ENCODE results near the gene IRAK3.

IRAK3 gene

DNA sequence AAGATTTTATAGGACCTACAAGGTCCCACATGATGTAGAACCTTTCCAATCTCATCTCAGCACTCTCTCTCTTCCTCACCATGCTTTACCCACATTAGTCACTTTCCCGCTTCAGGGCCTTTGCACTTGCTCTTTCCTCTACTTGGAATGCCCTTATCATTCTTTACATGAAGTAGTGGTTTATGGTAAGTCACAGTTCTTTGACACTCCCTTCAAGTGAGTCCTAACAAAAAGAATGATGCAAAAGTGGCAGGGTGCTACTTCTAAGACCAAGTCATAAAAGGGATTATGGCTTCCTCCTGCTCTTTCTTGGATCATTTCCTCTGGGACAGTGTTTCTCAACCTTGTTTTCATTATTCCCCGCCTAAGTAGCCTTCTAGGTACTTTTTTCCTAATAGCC, 32.4 kb upstream of the IRAK3 start:
- no peak overlapping the region for H3K27ac ChIP-seq (ENCODE audit: low read length)
- H3K4me1 ChIP-seq (ENCODE audit: control insufficient read depth in 1 of 2, insufficient read depth in 2 of 2, low read length in 2 of 2) = peaks cover 0 to 18% of the 10 kb centered on the region in 2 donors

DNA sequence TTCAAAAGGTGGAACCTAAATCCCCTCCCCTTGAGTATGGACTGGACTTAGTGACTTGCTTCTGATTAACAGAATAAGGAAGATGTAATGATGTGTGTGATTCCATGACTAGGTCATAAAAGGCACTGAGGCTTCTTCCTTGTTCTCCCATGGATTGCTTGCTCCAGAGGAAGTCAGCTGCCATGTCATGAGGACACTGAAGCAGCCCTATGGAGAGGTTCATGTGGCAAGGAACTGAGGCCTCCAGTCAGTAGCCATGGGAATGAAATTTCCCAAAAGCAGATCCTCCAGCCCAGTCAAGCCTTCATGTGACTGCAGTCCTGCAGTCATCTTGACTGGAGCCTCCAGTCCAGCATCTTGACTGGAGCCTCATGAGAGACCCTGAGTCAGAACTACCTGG, 29.9 kb upstream of the IRAK3 start:
- no peaks in the 10 kb centered on the region for H3K27me3 ChIP-seq (ENCODE audit: low read depth, low read length)
- no peak overlapping the region for H3K4me3 ChIP-seq (ENCODE audit: low read depth in 1 of 2, low read length in 2 of 2)
- peaks cover 16 to 20% of the 10 kb centered on the region in 2 donors for H3K36me3 ChIP-seq (ENCODE audit: control insufficient read depth in 1 of 2, insufficient read depth in 2 of 2, low read length in 2 of 2)
- H3K27ac ChIP-seq (ENCODE audit: low read length) = no peak overlapping the region
- H3K4me1 ChIP-seq (ENCODE audit: control insufficient read depth in 1 of 2, insufficient read depth in 2 of 2, low read length in 2 of 2) = peaks cover 0 to 13% of the 10 kb centered on the region in 2 donors
- no peaks in the 10 kb centered on the region for H3K9me3 ChIP-seq (ENCODE audit: control insufficient read depth in 1 of 2, low read length in 2 of 2)

More for the DNA sequence above, 32.4 kb upstream of the IRAK3 start:
- Histone ChIP-seq H3K9me3 (ENCODE audit: control insufficient read depth in 1 of 2, low read length in 2 of 2) (no peaks in the 10 kb centered on the region), H3K36me3 (ENCODE audit: control insufficient read depth in 1 of 2, insufficient read depth in 2 of 2, low read length in 2 of 2) (peaks cover 16 to 20% of the 10 kb centered on the region in 2 donors), H3K27me3 (ENCODE audit: low read depth, low read length) (no peaks in the 10 kb centered on the region), H3K4me3 (ENCODE audit: low read depth in 1 of 2, low read length in 2 of 2) (no peak overlapping the region)

DNA sequence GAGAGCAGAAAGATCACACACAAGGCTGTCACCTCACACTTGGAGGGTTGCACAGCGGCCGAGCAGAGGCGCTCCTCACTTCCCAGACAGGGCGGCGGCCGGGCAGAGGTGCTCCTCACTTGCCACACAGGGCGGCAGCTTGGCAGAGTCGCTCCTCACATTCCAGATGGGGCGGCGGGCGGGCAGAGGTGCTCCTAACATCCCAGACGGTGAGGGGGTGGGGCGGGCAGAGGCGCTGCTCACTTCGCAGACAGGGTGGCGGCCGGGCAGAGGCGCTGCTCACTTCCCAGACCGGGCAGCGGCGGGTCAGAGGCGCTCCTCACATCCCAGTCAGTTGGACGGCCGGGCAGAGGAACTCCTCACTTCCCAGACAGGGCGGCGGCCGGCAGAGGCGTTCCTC, 28.3 kb upstream of the IRAK3 start:
- Histone ChIP-seq H3K4me3 (ENCODE audit: low read depth in 1 of 2, low read length in 2 of 2) (no peak overlapping the region), H3K36me3 (ENCODE audit: control insufficient read depth in 1 of 2, insufficient read depth in 2 of 2, low read length in 2 of 2) (peaks cover 16 to 20% of the 10 kb centered on the region in 2 donors), H3K27me3 (ENCODE audit: low read depth, low read length) (no peaks in the 10 kb centered on the region), H3K4me1 (ENCODE audit: control insufficient read depth in 1 of 2, insufficient read depth in 2 of 2, low read length in 2 of 2) (peaks cover 0 to 8% of the 10 kb centered on the region in 2 donors), H3K9me3 (ENCODE audit: control insufficient read depth in 1 of 2, low read length in 2 of 2) (no peaks in the 10 kb centered on the region), H3K27ac (ENCODE audit: low read length) (no peak overlapping the region)

DNA sequence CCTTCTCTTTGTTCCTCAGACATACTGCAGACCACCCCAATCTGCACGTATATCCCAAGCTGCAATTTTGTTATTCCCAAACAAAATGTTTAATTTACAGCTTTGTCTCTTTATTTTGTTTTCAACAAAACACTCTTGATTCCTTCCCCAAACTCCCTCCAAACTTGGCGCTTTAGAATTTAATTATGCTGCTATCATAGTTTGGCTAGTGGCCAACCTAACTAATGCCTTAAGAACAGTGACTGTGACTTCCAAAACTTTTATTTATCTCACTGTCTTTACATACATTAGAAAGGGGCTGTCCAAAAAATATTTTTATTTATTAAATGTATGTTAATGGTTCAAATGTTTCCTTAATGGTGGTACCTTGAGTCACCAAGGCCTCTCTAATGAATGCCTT, 26.3 kb upstream of the IRAK3 start:
- Histone ChIP-seq H3K9me3 (ENCODE audit: control insufficient read depth in 1 of 2, low read length in 2 of 2) (no peaks in the 10 kb centered on the region), H3K27ac (ENCODE audit: low read length) (no peak overlapping the region), H3K36me3 (ENCODE audit: control insufficient read depth in 1 of 2, insufficient read depth in 2 of 2, low read length in 2 of 2) (peaks cover 16 to 20% of the 10 kb centered on the region in 2 donors), H3K4me3 (ENCODE audit: low read depth in 1 of 2, low read length in 2 of 2) (no peak overlapping the region), H3K4me1 (ENCODE audit: control insufficient read depth in 1 of 2, insufficient read depth in 2 of 2, low read length in 2 of 2) (peaks cover 0 to 12% of the 10 kb centered on the region in 2 donors), H3K27me3 (ENCODE audit: low read depth, low read length) (no peaks in the 10 kb centered on the region)

DNA sequence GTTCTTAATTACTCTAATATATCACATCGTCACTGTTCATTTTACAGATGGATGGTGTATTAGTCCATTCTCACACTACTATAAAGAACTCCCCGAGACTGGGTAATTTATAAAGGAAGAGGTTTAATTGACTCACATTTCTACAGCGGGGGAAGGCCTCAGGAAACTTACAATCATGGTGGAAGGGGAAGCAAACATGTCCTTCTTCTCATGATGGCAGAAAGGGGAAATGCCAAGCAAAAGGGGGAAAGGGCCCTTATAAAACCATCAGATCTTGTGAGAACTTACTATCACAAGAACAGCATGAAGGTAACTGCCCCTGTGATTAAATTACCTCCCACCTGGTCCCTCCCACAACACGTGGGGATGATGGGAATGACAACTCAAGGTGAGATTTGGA, 25.7 kb upstream of the IRAK3 start:
- no peak overlapping the region for H3K4me3 ChIP-seq (ENCODE audit: low read depth in 1 of 2, low read length in 2 of 2)
- no peaks in the 10 kb centered on the region for H3K27me3 ChIP-seq (ENCODE audit: low read depth, low read length)
- H3K4me1 ChIP-seq (ENCODE audit: control insufficient read depth in 1 of 2, insufficient read depth in 2 of 2, low read length in 2 of 2) = peaks cover 0 to 18% of the 10 kb centered on the region in 2 donors
- H3K9me3 ChIP-seq (ENCODE audit: control insufficient read depth in 1 of 2, low read length in 2 of 2) = no peaks in the 10 kb centered on the region
- no peak overlapping the region for H3K27ac ChIP-seq (ENCODE audit: low read length)
- H3K36me3 ChIP-seq (ENCODE audit: control insufficient read depth in 1 of 2, insufficient read depth in 2 of 2, low read length in 2 of 2) = peaks cover 16 to 20% of the 10 kb centered on the region in 2 donors

DNA sequence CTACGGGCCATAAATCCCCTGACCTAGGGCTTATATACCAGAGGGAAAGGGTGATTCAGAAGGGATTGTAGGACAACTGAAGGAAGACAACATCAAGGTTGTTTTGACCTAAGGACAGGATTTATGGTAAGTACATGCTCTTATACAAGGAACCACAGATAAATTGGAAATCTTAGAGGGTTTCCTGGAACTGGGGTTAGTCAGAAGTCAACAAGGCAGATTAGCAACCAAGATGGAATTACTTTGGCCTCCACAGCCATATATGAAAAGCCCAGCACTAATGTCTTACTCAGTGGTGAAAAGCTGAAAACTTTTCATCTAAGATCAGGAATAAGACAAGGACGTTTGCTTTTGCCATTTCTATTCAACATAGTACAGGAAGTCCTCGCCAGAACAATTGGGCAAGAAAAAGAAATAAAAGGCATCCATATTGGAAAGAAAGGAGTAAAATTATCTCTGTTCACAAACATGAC, 24.6 kb upstream of the IRAK3 start:
- Histone ChIP-seq H3K36me3 (ENCODE audit: control insufficient read depth in 1 of 2, insufficient read depth in 2 of 2, low read length in 2 of 2) (peaks cover 9 to 16% of the 10 kb centered on the region in 2 donors), H3K4me3 (ENCODE audit: low read depth in 1 of 2, low read length in 2 of 2) (no peak overlapping the region), H3K4me1 (ENCODE audit: control insufficient read depth in 1 of 2, insufficient read depth in 2 of 2, low read length in 2 of 2) (peaks cover 0 to 22% of the 10 kb centered on the region in 2 donors), H3K27ac (ENCODE audit: low read length) (no peak overlapping the region), H3K9me3 (ENCODE audit: control insufficient read depth in 1 of 2, low read length in 2 of 2) (no peaks in the 10 kb centered on the region), H3K27me3 (ENCODE audit: low read depth, low read length) (no peaks in the 10 kb centered on the region)

DNA sequence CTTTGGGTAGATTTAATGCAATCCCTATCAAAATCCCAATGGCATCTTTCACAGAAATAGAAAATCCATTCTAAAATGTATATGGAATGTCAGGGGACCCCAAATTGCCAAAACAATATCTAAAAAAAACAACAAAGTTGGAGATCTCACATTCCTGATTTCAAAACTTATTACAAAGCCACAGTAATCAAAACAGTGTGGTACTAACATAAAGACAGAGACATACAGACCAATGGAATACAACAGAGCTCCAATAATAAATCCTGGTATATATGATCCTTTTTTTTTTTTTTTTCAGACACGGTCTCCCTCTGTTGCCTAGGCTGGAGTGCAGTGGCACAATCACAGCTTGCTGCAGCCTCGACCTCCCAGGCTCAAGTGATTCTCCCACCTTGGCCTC, 23.9 kb upstream of the IRAK3 start:
- H3K4me1 ChIP-seq (ENCODE audit: control insufficient read depth in 1 of 2, insufficient read depth in 2 of 2, low read length in 2 of 2) = peaks cover 0 to 22% of the 10 kb centered on the region in 2 donors
- no peaks in the 10 kb centered on the region for H3K27me3 ChIP-seq (ENCODE audit: low read depth, low read length)

DNA sequence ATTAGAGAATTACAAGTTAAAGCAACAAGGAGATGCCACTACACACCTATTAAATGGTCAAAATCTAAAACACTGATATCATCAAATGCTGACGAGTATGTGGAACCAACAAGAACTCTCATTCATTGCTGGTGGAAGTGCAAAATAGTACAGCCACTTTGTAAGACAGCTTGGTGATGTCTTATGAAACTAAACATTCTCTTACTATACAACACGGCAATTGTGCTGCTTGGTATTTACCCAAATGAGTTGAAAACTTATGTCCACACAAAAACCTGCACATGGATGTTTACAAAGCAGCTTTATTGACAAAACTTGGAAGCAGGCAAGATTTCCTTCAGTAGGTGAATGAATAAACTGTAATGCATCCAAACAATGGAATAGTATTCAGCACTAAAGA, 22.5 kb upstream of the IRAK3 start:
- peaks cover 0 to 8% of the 10 kb centered on the region in 2 donors for H3K36me3 ChIP-seq (ENCODE audit: control insufficient read depth in 1 of 2, insufficient read depth in 2 of 2, low read length in 2 of 2)
- no peak overlapping the region for H3K4me3 ChIP-seq (ENCODE audit: low read depth in 1 of 2, low read length in 2 of 2)
- H3K27ac ChIP-seq (ENCODE audit: low read length) = no peak overlapping the region
- H3K9me3 ChIP-seq (ENCODE audit: control insufficient read depth in 1 of 2, low read length in 2 of 2) = no peaks in the 10 kb centered on the region
- peaks cover 0 to 22% of the 10 kb centered on the region in 2 donors for H3K4me1 ChIP-seq (ENCODE audit: control insufficient read depth in 1 of 2, insufficient read depth in 2 of 2, low read length in 2 of 2)
- H3K27me3 ChIP-seq (ENCODE audit: low read depth, low read length) = no peaks in the 10 kb centered on the region

More for the DNA sequence above, 23.9 kb upstream of the IRAK3 start:
- H3K4me3 ChIP-seq (ENCODE audit: low read depth in 1 of 2, low read length in 2 of 2) = no peak overlapping the region
- no peak overlapping the region for H3K27ac ChIP-seq (ENCODE audit: low read length)
- H3K36me3 ChIP-seq (ENCODE audit: control insufficient read depth in 1 of 2, insufficient read depth in 2 of 2, low read length in 2 of 2) = peaks cover 1 to 14% of the 10 kb centered on the region in 2 donors
- H3K9me3 ChIP-seq (ENCODE audit: control insufficient read depth in 1 of 2, low read length in 2 of 2) = no peaks in the 10 kb centered on the region

DNA sequence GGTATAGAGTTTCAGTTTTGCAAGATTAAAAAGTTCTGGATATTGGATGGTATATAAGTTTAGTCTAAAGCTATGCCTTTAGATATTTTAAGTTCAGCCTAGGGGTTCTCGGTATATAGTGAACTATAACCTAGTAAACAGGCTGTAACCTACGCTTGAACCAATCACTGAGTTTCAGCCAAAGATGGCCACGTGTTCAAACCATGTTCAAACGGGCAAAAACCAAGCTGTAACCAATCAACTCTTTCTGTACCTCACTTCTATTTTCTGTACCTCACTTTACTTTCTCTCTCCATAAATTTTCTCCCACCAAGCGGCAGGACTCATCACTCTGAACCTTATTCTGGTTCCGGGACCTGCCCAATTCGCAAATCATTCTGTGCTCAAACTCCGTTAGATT, 20.6 kb upstream of the IRAK3 start:
- Histone ChIP-seq H3K27ac (ENCODE audit: low read length) (peak overlapping the region; percentile 99), H3K4me1 (ENCODE audit: control insufficient read depth in 1 of 2, insufficient read depth in 2 of 2, low read length in 2 of 2) (peaks cover 0 to 14% of the 10 kb centered on the region in 2 donors), H3K4me3 (ENCODE audit: low read depth in 1 of 2, low read length in 2 of 2) (peak overlapping the region; percentile 78 to 80), H3K27me3 (ENCODE audit: low read depth, low read length) (no peaks in the 10 kb centered on the region), H3K36me3 (ENCODE audit: control insufficient read depth in 1 of 2, insufficient read depth in 2 of 2, low read length in 2 of 2) (peaks cover 0 to 8% of the 10 kb centered on the region in 2 donors), H3K9me3 (ENCODE audit: control insufficient read depth in 1 of 2, low read length in 2 of 2) (no peaks in the 10 kb centered on the region)

DNA sequence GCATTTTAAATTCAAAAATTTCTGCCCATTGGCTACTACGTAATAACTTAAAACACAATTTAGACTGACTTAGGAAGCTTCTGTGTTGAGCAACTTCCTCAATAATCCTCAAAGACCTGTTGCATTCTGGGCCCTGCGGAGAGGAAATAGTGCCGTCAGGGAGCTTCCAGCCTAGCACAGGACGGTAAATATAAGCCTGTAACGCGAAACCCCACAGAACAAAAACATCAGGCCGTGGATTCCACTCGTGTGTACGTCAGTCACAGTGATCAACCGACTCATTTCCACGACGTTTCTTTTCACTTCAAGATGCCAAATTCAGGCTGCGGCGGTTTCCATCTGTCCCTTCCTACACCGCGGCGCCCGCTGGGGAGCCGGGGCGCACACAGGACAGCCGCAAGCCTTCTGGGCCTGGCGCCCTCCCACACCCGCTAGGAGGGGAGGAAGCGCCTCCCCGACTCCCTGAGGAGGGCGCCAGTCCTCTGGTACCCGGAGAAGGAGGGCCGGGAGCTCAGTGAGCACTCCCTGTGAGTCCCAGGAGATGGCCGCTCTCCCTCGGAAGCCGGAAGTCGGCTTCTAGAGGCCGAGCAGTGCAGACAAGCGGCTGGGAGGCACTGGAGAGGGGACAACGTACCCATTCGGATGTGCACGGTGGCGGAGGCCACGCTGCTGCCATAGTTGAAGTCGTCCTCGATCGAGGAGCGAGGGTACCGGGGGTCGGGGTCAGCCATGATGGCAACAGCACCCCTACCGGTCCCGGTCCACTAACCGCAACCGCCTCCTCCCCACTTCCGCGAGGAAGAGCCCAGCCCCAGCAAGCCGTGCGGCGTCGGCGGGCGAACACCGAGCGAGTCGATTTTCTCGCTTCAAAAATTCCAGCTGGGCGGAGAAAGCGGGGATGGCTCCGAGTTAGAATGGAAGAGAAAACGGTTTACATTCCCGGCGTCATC, 19.5 kb upstream of the IRAK3 start, which contains the start of gene TMBIM4:
Gene TMBIM4, minus strand, starts transcription at position 776 of the 950 bp plus-strand sequence. Its CDS starts 45 bp downstream, at position 731.
- Histone ChIP-seq H3K36me3 (ENCODE audit: control insufficient read depth in 1 of 2, insufficient read depth in 2 of 2, low read length in 2 of 2) (peaks cover 0 to 8% of the 10 kb centered on the region in 2 donors), H3K27me3 (ENCODE audit: low read depth, low read length) (no peaks in the 10 kb centered on the region), H3K9me3 (ENCODE audit: control insufficient read depth in 1 of 2, low read length in 2 of 2) (no peaks in the 10 kb centered on the region), H3K27ac (ENCODE audit: low read length) (peak within 1 kb of the TSS; percentile 99), H3K4me3 (ENCODE audit: low read depth in 1 of 2, low read length in 2 of 2) (peak within 1 kb of the TSS; percentile 78 to 80), H3K4me1 (ENCODE audit: control insufficient read depth in 1 of 2, insufficient read depth in 2 of 2, low read length in 2 of 2) (peaks cover 0 to 14% of the 10 kb centered on the region in 2 donors)

DNA sequence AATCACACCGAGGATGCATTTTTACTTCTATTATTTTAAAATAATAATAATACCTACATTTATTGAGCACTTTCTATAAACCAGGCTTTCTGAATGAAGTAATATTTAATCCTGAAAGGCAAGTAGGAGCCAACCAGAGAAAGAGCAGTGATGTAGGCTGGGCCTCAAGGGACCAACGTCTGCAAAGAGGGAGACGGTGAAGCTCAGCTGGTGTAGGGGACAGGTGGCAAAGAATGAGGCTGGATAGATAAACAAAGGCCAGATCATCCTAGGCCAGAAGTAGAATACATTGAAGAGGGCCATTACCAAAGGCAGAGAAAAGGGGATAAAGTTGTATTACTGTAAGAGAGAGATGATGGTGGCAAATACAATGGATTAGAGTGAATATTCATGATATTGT, 18.4 kb upstream of the IRAK3 start:
- peaks cover 0 to 8% of the 10 kb centered on the region in 2 donors for H3K36me3 ChIP-seq (ENCODE audit: control insufficient read depth in 1 of 2, insufficient read depth in 2 of 2, low read length in 2 of 2)
- peaks cover 0 to 14% of the 10 kb centered on the region in 2 donors for H3K4me1 ChIP-seq (ENCODE audit: control insufficient read depth in 1 of 2, insufficient read depth in 2 of 2, low read length in 2 of 2)
- no peak overlapping the region for H3K4me3 ChIP-seq (ENCODE audit: low read depth in 1 of 2, low read length in 2 of 2)
- no peaks in the 10 kb centered on the region for H3K9me3 ChIP-seq (ENCODE audit: control insufficient read depth in 1 of 2, low read length in 2 of 2)
- H3K27me3 ChIP-seq (ENCODE audit: low read depth, low read length) = no peaks in the 10 kb centered on the region
- no peak overlapping the region for H3K27ac ChIP-seq (ENCODE audit: low read length)

Measured in muscle layer of duodenum (tissue), 2 donors.